Stimulated activated CD8-positive, alpha-beta memory T cell treated with anti-CD3 and anti-CD28 coated beads, Interleukin-4, amount 100 ng/mL, for 4 hours (primary cell): ENCODE measurements around the gene FAM204A.

ENCODE experiments used
- DNase-seq, 2 donors: peaks; one replicate each; pipeline ENCODE4 v3.0.0-alpha.2; 2020; ENCODE audit warnings: low read depth in 2 of 2, low spot score in 1 of 2

Gene FAM204A

DNA sequence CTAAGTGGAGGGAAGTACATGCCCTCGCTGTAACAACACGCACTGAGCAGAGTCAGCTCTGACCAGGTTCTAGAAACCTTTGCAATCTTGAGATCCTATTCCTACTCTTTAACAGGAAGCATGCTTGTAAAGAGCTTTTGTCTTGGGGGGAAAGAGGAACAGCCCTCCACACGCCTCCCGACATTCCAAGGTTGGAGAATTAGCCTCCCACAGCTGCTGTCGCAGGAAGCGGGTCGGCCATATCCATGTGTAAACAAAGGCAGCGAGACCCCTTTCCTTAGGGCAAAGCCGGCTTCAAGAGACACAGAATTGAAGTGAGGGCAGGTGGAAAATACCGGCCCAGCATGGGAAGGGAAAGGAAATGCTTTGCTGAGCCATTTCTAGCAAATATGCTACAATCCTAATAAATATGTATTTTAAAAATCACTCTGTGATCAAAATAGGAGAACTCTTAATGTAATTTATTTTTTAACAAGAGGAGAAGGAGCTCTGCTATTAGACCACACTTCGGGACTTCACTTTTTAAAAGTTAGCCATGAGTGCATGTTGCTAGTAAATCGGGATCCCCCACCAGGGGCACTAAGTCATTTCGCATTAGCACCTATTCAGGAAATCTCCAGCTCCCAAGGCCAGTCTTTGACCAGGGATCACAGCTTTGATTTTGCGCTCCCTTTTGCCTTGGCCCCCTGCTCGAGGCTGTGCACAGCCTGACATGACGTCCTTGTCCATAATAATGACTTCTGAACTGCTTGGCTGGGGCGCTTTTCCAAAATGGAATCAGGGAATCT lies 55.9 kb downstream of the FAM204A start:
- DNase-seq, result no peak

DNA sequence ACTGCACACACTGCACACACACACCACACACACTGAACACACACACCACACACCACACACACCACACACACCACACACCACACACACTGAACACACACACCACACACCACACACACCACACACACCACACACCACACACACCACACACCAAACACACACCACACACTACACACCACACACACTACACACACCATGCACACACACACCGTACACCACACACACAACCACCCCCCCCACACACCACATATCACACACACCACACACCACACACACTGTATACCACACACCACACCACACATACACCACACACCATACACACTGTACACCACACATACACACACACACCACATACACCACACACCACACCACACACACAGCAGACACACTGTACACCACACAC lies 59.5 kb downstream of the FAM204A start:
- no peak for DNase-seq

DNA sequence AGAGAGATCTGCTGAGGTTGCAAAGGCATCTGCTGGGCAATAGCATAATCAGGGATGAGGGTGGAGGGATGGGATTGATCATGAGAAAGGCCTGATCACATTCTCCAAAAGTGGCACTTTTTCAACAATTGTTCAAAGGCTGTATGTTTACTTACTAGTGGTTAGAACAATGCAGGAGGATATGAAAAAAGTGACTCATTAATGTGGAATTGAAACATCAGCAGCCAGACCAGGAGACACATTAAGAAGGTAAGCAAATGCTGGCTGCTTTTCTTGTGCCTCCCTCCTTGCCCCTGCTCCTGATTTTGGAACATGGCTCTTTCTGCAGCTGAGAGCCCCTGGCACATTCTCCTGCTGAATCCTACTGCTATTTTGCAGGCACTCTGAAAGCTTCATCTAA lies 63.5 kb downstream of the FAM204A start:
- DNase-seq, result no peak

DNA sequence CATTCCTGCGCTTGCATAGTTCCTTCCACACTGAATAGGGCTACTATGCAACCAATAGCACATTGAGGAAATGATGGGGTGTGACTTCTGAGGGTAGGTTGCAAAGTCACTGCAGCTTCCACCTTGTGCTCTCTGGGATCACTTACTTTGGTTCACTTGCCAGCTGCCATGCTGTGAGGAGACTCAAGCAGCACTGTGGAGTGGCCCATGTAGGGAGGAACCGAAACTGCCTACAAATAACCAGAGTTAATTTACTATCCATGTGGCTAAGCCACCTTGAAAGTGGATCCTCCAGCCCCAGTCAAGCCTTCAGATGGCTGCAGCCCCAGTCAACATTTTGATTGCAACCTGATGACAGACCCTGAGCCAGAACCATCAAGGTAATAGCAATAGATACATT lies 64.3 kb downstream of the FAM204A start:
- no peak for DNase-seq

DNA sequence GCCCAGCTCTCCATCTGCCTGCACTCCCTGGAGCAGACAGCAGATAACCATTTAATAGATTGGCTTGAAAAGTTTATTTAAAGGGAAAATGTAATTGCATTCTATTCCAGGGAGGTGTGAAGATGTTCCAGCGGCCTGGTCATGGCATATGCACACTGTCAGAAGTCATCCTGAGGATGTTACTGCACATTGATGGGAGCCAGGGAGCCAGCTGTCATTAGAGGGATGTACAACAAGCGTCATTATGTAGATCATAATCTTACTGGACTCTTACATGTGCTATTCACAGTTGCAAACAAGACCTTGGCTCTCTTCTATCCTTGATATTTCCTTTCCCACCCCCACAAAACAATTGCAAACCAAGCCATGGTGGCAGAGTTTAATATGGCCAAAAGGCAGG lies 65.4 kb downstream of the FAM204A start:
- DNase-seq, result no peak

DNA sequence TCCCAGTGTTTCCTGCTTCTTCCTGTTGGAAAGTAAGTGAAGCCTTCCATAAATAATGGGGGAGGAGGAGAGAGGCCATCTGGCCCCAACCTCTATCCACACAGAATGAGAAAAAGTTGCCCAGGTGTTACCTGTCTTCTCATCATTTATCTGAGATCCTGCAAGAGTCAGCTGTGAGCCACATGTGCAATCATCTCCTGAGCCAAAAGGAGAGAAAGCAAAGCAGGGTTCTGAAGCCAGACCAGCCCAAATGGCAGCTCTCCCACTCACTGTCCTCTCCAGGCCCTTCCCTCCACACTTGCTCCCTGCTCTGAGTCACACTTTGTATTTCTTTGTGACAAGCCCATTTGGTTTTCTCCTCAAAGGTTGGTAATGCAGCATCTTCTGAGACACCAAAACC lies 65.9 kb downstream of the FAM204A start:
- DNase-seq, result no peak

DNA sequence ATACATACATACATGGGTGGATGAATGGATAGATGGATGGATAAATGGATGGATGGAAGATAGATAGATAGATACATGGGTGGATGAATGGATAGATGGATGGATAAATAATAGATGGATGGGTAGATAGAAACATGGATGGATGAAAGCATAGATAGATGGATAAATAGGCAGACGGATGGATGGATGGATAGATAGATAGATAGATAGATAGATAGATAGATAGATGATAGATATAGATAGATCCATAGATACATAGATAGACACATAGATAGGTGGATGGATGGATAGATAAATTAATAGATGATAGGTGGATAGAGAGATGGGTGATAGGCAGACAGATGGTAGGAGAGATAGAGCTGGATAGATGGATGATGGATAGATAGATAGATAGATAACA lies 68.5 kb downstream of the FAM204A start:
- no peak for DNase-seq

DNA sequence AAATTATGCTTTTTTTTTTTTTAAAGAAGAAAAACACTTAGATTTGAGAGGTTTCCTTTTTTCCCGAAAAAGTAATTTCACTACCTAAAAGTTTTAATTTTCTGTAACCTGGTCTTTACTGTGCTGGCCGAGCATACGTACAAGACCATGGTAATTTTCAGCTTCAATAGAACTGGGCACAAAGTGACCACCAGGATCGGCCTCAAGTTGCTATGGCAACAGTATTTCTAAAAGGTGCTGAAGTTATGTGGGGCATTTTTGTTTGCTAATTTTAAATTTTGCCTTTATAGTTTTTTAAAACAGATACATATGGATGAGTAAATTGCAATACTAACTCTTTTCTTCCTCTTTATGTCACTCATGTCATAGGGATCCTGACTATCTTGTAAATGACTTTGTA lies 69.4 kb downstream of the FAM204A start:
- DNase-seq, result no peak

DNA sequence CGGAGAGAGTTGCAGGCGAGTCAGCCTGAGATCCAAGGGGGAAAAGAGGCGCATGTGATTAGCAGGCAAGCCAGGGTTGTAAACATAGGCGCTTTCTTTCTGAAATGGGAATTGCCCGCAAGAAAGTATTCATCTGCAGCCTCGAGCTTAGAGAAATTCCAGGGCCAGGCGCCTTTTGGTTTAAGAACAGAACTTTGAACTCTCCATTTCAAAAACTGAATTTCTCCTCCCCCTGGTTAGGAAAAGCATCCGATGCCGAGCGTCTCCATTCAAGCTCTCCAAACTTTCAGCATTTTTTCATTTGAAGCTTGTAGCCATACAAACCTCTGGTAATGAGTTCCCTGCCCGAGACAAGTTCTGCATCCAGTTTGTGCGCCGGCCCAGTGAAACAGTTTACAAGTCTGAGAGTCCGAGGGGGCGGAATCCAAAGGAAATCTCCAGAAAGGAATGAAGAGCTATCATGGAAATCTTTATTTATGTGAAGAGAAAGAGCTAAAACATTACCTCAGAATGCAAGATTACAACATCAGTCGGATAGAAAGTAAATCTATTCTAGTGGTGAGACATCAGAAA lies 69.9 kb downstream of the FAM204A start:
- no peak for DNase-seq

DNA sequence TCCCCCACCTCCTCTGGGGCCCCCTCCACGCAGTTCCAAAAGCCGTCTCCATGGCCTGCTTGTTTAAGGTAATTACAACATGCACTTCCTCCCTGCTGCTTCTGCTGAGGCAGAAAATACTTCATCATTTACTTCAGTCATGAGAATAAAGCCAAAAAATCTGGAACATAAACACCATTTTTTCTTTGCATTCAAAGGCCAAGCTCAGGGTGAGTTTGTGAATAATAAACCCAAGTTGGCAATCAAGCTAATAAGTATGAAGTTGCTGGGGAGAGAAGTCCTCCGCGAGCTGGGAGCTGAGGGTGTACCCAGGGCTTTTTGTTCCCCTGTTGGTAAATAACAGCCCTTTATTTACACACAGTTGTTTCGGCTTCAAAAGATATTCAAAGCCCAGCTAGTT lies 70.5 kb downstream of the FAM204A start:
- DNase-seq, result no peak

DNA sequence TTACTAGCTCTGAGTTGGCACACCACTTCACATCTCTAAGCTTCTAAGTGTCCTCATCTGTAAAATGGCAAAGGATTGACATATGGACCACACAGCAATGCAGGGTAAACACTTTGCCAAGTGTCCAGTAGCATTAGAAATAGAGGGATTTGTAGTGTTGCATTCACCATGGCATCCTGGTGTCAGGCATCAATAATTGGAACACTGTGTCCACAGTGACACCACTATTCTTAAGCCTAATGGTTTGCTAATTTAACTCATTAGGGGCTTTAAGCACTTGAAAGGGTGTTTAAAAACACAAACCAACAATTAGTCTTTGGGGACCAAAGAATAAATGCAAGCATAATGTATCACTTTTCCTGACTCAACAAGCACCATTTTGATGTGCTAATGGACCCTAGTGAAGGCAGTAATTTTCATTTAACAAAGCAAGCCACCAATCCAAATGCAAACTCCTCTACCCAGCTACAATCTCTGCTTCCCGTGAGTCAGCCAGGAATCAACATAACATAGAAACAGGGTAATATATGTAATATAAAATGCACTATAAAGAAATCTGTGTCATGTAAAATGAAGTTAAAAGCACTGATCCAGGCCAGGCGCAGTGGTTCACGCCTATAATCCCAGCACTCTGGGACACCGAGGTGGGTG lies 75.9 kb downstream of the FAM204A start:
- DNase-seq, result no peak

DNA sequence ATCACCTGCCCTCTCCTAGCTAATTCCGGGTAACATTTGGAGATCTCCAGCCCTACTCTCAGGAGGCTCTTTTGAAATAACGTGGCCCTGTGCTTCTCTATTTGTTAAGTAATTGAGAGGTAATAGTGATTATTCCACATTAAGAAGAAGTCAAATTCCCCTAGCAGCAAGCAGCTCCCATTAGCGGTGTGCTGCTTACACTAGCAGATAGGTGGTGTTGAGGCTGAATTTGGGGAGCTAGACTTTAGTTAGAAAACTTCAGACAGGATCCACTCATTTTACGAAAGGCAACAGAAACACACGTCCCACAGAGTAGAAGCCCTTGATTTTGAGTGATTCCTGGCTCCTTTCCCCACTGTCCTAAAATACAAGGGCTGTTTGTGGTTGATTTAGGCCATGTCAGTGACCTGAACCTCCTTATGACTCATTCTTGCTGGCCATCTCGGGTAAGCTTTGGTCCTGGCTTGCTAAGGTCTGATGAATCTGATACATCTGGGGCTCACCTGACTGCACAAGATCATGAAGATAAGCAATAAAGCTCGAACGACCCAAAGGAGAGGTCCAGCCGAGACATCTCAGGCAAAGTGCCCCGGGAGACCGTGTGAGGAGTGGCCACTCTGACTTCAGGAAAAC lies 77.2 kb downstream of the FAM204A start:
- DNase-seq, result no peak

DNA sequence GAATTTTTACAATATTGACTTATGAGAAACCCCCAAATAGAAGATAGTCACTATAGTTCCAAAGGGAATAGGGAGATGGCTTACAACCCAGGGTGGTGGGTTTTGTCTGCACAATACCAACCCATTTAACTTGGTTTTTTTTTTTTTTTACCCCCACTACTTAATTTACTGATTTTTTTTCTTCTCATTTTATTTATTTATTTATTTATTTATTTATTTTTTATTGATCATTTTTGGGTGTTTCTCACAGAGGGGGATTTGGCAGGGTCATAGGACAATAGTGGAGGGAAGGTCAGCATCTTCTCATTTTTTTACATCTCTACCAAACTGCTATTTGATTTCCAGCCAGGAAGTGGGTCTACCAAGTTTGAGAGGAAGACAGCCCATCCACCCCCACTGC lies 77.9 kb downstream of the FAM204A start:
- DNase-seq, result no peak

DNA sequence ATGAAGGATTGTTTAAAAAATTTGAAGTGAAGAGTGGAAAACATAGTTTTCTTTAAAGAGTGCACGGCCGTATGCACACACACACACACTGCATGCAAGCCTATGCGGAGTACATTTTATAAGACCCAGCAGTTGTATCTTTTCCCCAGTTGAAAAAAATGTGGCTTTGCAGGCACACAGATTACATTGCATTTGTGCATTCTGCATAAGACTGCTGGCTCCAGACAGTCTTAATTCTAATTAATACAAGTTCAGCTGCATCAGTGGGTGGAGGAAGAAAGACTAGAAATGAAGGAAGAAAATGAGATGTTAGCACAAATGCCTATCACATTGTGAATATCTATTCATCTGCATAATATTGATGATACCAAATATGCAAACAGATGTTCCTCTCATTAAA lies 79.6 kb downstream of the FAM204A start:
- no peak for DNase-seq

DNA sequence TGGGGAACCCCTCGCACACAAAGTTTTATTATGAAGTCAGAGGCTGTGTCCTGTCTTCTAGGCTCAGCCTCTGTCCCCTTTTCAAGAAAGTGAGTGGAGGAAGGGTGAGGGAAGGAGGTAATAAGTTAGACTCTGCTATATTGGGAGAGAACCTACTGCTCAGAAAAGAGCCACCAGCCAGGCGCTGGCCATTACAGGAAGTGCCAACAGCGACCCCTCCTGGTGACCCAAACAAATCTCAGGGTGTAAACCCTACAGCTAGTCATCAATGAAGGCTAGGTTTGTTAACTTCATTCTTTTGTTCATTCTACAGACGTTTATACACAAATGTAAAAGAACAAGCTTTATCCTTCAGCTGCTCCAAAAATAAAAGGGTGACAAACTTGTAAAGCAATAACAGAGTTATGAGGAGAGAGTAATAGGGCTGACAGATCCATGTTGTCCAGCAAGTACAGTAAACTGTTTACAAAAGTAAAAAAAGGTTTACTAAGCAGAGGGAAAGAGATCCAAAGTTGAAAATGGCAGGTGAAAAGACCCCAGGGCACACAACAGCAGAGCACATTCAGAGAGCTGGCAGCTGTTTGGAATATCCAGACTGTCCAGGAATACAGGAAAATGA lies 82.7 kb downstream of the FAM204A start:
- no peak for DNase-seq

DNA sequence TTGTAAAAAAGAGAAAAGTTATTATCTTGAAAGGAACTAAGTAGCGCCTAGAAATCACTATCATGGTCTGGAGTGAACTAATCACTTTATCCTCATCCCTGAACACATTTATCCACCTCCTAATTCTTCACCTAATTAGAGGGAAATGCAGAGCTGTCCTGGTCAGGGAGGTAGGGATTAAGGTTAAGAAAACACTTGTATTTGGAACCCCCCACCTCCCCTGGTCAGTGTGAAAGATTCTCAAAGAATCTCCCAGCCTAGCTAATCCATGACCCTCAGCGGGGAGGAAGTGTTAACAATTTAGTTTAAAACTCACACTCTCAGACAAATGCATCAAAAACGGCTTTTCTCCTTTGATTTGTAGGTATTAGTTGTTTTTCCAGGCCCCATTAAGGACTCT lies 83.8 kb downstream of the FAM204A start:
- DNase-seq, result no peak

DNA sequence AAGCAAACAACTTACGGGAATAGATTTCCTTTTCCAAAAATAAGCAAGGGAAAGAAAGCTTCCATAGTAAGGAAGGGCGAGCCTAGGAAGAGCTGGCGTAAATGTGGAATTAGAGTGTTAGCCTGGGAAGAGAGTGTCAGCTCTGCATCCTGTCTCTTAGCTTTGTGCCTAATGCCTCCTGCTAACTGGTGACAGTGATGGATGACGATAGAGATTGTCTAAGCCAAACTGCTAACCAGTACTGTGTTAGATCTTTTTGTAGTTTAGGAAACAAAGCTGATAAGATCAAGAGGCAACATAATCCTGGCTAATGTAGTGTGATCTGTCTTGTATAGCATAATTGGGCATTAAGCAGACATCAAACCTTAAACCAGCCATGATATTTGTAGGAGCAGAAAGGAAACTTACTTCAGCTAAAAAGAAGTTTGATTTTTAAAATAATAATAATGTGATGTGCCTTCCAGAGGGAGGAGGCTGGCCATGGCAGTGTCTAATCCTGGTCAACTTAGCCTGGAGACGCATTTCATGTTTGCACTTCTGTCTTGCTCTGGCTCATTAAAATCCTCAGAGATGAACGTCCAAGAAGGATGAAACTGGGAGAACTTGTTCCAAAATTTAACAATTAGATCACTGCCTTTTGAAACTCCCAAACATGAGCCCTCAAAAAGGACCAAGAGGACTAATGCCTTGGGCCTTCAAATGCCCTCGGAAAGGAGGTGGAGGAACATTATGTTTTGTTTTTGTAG lies 85.1 kb downstream of the FAM204A start:
- no peak for DNase-seq

DNA sequence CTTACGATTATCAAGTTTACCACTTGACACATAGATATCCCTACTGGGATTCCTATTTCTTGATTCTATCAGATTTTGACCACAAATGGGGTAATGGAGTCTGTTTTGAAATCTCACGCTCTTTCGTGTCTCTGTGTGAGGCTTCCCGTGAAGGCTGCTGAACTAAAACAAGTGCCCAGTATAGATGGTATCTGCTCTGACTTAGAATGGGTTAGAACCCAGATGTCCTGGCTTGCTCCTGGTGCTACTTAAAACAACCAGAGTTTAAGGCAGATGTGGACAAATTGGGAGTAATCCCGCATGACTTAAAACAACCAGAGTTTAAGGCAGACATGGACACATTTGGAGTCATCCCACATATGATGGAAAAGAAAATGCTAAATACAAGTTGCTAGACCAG lies 85.9 kb downstream of the FAM204A start:
- no peak for DNase-seq

DNA sequence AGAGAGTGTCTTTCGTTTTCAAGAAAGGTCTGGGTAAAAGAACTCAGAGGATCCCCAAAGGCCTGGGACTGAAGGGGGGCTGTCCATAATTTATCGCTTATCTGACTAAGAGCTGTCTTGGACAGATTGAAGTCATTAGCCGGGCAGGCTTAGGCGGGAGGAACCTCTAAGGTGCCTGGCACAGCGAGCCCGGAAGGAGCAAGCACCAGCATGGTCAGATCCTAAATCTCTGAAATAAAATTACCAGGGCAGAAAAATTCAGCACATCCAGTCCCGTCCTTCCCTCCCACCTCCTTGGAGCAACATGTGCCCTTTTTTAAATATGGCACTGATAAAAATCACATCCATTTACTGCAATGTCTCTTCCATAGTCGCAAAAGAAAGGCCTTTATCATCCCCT lies 86.8 kb downstream of the FAM204A start:
- no peak for DNase-seq

DNA sequence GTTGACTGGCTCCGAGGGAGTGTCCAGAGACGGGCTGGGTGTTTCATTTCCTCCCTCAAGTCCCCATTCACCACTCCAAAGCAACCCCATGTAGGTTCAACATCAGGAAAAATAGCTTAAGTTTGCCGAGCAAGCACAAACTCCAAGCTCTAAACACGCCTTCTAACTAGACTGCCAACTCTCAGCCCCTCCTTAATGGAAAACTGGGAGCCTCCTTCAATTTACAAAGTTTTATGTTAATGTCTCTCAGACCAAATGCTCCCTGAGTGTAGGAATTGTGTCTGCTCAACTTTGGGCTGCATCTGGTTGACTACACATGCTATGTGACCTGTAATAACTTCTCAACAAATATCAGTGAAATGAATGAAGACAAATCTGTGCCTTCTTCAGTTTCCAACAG lies 87.5 kb downstream of the FAM204A start:
- no peak for DNase-seq

DNA sequence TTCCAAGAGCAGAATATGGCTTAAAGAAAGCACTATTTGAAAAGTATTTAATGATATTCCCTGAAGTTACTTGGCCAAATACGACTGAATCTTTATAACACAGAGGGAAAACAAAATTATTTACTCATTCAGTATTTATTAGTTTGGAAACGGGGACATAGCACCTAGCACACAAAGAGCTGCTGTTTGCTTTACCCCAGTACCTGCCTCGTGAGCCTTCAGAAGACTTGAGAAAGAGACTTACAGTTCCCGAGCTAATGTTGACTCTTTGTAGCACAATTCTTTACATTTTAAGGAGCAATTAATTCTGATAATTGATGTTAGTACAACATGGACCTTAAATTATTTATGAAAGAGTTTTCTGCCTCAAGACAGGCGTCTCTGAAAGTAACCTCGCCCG lies 88.7 kb downstream of the FAM204A start:
- DNase-seq, result no peak
